Astrocyte (in vitro differentiated cells and primary cell): Measurements from ENCODE around the gene H2BK1. TPM values are rescaled to one million over a fixed set of nuclear protein-coding genes. Genes with fewer than 3 reads are reported as not detected.

ENCODE experiments used
- DNase-seq: peaks from one replicate; pipeline ENCODE4 v3.0.0-alpha.2; 2010; ENCODE audit warnings: low read depth
- FAIRE-seq: peaks from 2 replicates; lab custom pipeline; 2011; peaks lifted over from hg19 to GRCh38; lab: Jason Lieb, UNC
- H2AFZ ChIP-seq: 2 replicates; pipeline ENCODE4 v1.6.0; 2012; ENCODE audit warnings: low read depth, low read length, inconsistent platforms
- H3K27ac ChIP-seq: 2 replicates; pipeline ENCODE4 v1.5.1; 2011; ENCODE audit warnings: low read depth, low read length, inconsistent platforms
- H3K27me3 ChIP-seq: 2 replicates; pipeline ENCODE4 v1.6.0; 2011; ENCODE audit warnings: low read length, inconsistent platforms; ENCODE audit not compliant: insufficient read depth
- H3K36me3 ChIP-seq: 2 replicates; pipeline ENCODE4 v1.5.1; 2011; ENCODE audit warnings: low read length, inconsistent platforms; ENCODE audit not compliant: insufficient read depth
- H3K4me1 ChIP-seq: 2 replicates; pipeline ENCODE4 v1.5.1; 2011; ENCODE audit warnings: low read length, inconsistent platforms; ENCODE audit not compliant: insufficient read depth
- H3K4me2 ChIP-seq: 2 replicates; pipeline ENCODE4 v1.6.0; 2012; ENCODE audit warnings: low read length, inconsistent platforms
- H3K4me3 ChIP-seq: 2 replicates; pipeline ENCODE4 v1.5.1; 2011; ENCODE audit warnings: low read depth, mild to moderate bottlenecking, low read length, inconsistent platforms; ENCODE audit not compliant: insufficient read depth
- H3K79me2 ChIP-seq: 2 replicates; pipeline ENCODE4 v1.6.0; 2012; ENCODE audit warnings: mild to moderate bottlenecking, low read length, inconsistent platforms; ENCODE audit not compliant: insufficient read depth
- H3K9ac ChIP-seq: 2 replicates; pipeline ENCODE4 v1.6.0; 2012; ENCODE audit warnings: mild to moderate bottlenecking, low read length, inconsistent platforms
- H3K9me3 ChIP-seq: 2 replicates; pipeline ENCODE4 v1.5.1; 2012; ENCODE audit warnings: low read depth, mild to moderate bottlenecking, low read length, inconsistent platforms; ENCODE audit not compliant: insufficient read depth
- H4K20me1 ChIP-seq: 2 replicates; pipeline ENCODE4 v1.6.0; 2012; ENCODE audit warnings: low read length, inconsistent platforms; ENCODE audit not compliant: insufficient read depth
- H3K27ac Mint-ChIP-seq: one replicate; pipeline ENCODE4 v1.8.0; 2021; ENCODE audit warnings: mild to moderate bottlenecking, mixed read lengths; ENCODE audit not compliant: unreplicated experiment
- H3K27me3 Mint-ChIP-seq: one replicate; pipeline ENCODE4 v1.8.0; 2021; ENCODE audit warnings: low read depth, mixed read lengths; ENCODE audit not compliant: unreplicated experiment
- H3K36me3 Mint-ChIP-seq: one replicate; pipeline ENCODE4 v1.8.0; 2021; ENCODE audit warnings: low read depth, mixed read lengths; ENCODE audit not compliant: unreplicated experiment
- H3K4me1 Mint-ChIP-seq: one replicate; pipeline ENCODE4 v1.8.0; 2021; ENCODE audit warnings: low read depth, mixed read lengths; ENCODE audit not compliant: unreplicated experiment
- H3K4me3 Mint-ChIP-seq: one replicate; pipeline ENCODE4 v1.8.0; 2021; ENCODE audit warnings: mild to moderate bottlenecking, moderate library complexity, mixed read lengths; ENCODE audit not compliant: unreplicated experiment
- H3K9me3 Mint-ChIP-seq: one replicate; pipeline ENCODE4 v1.8.0; 2021; ENCODE audit warnings: mild to moderate bottlenecking, mixed read lengths; ENCODE audit not compliant: unreplicated experiment
- CTCF ChIP-seq: IDR thresholded peaks from 2 replicates; pipeline ENCODE4 v1.5.1; 2011; ENCODE audit warnings: low read depth, mild to moderate bottlenecking, inconsistent platforms, low read length, moderate library complexity; ENCODE audit not compliant: insufficient read depth
- EZH2 ChIP-seq: IDR thresholded peaks from 2 replicates; pipeline ENCODE4 v1.6.1; 2012; ENCODE audit warnings: mild to moderate bottlenecking, low read length, inconsistent platforms; ENCODE audit not compliant: insufficient read depth
- total RNA-seq: library from RNA; stranded (reverse); gene quantifications from 2 replicates; pipeline ENCODE4 v1.2.1, GENCODE V29; 2021

The H2BK1 gene
- total RNA-seq, 1 donor from 2014 or later, result not detected

DNA sequence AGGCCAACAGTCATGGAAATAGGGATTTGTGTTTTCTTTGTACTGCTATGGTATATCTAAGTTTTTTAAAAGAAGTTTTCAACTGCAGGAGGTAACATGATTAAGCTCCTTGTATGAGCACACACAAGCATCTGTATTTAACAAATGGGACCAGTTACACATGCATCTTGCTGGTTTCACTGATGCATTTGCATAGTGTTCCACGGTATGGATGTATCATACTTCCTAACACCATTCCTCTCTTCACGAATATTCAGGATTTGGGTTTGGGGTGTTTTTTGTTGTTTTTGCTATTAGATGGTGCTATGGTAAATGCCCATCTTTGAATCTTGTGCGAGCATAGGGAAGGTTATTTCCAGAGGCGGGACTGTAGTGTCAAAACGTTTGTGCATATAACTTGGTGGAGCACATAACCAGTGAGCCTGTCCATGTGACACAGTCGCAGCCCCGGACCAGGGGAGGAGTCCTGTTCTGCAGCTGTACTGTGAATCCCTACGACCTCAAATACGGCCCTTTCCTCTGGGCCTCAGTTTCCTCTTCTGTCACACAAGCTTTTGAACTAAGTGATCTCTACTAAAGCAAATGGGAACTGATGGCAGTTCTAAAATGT is 1.9 kb downstream of the H2BK1 start:
- peaks cover 6% of the 10 kb centered on the region for H4K20me1 ChIP-seq
- DNase-seq (no peak), FAIRE-seq (no peak)
- no peak overlapping the region for H3K4me2 ChIP-seq
- H3K4me1 ChIP-seq, result no peaks in the 10 kb centered on the region
- peaks cover 5% of the 10 kb centered on the region for H3K27me3 ChIP-seq
- H2AFZ ChIP-seq, result no peak overlapping the region
- H3K79me2 ChIP-seq, result no peaks in the 10 kb centered on the region
- Mint-ChIP-seq H3K4me1 (no peaks in the 10 kb centered on the region), H3K9me3 (no peaks in the 10 kb centered on the region), H3K27me3 (peaks cover 40% of the 10 kb centered on the region), H3K27ac (peak overlapping the region; percentile 47), H3K36me3 (peaks cover 8% of the 10 kb centered on the region), H3K4me3 (no peak overlapping the region)
- H3K36me3 ChIP-seq, result peaks cover 7% of the 10 kb centered on the region
- TF ChIP-seq CTCF, result no peak
- no peak for TF ChIP-seq EZH2
- H3K4me3 ChIP-seq, result no peak overlapping the region
- no peaks in the 10 kb centered on the region for H3K9me3 ChIP-seq
- H3K27ac ChIP-seq, result no peak overlapping the region
- no peak overlapping the region for H3K9ac ChIP-seq

- FAIRE-seq (no peak), DNase-seq (no peak)
- peaks cover 8% of the 10 kb centered on the region for H3K36me3 Mint-ChIP-seq
- H3K4me3 ChIP-seq, result no peak overlapping the region
- H3K4me2 ChIP-seq, result no peak overlapping the region
- no peak overlapping the region for H2AFZ ChIP-seq
- no peaks in the 10 kb centered on the region for H3K9me3 ChIP-seq
- no peaks in the 10 kb centered on the region for H3K79me2 ChIP-seq
- peaks cover 8% of the 10 kb centered on the region for H3K27me3 ChIP-seq
- peaks cover 3% of the 10 kb centered on the region for H3K36me3 ChIP-seq
- no peak overlapping the region for H3K27ac Mint-ChIP-seq
- no peak overlapping the region for H3K27ac ChIP-seq
- TF ChIP-seq EZH2 (no peak), CTCF (no peak)
- H3K4me1 Mint-ChIP-seq, result no peaks in the 10 kb centered on the region
- H3K27me3 Mint-ChIP-seq, result peaks cover 44% of the 10 kb centered on the region
- H3K4me1 ChIP-seq, result no peaks in the 10 kb centered on the region
- H4K20me1 ChIP-seq, result peaks cover 6% of the 10 kb centered on the region
- no peak overlapping the region for H3K9ac ChIP-seq
- H3K4me3 Mint-ChIP-seq, result no peak overlapping the region
- no peaks in the 10 kb centered on the region for H3K9me3 Mint-ChIP-seq
Measured at GRCh38 chr7:151207804-151208203, 2.5 kb downstream of the H2BK1 start.

GRCh38 chr7:151207315-151207714 is 3.0 kb downstream of the H2BK1 start:
- no peak overlapping the region for H2AFZ ChIP-seq
- DNase-seq (no peak), FAIRE-seq (no peak)
- no peak overlapping the region for H3K27ac Mint-ChIP-seq
- H3K4me2 ChIP-seq, result no peak overlapping the region
- no peaks in the 10 kb centered on the region for H3K9me3 ChIP-seq
- H3K4me3 Mint-ChIP-seq, result no peak overlapping the region
- peaks cover 8% of the 10 kb centered on the region for H3K36me3 Mint-ChIP-seq
- H3K79me2 ChIP-seq, result no peaks in the 10 kb centered on the region
- peaks cover 6% of the 10 kb centered on the region for H4K20me1 ChIP-seq
- H3K27me3 Mint-ChIP-seq, result peaks cover 49% of the 10 kb centered on the region
- H3K9ac ChIP-seq, result no peak overlapping the region
- TF ChIP-seq EZH2 (no peak), CTCF (no peak)
- H3K4me1 ChIP-seq, result no peaks in the 10 kb centered on the region
- peaks cover 3% of the 10 kb centered on the region for H3K36me3 ChIP-seq
- peaks cover 8% of the 10 kb centered on the region for H3K27me3 ChIP-seq
- no peak overlapping the region for H3K4me3 ChIP-seq
- no peak overlapping the region for H3K27ac ChIP-seq
- no peaks in the 10 kb centered on the region for H3K4me1 Mint-ChIP-seq
- H3K9me3 Mint-ChIP-seq, result no peaks in the 10 kb centered on the region
